ENCODE measurements around the gene RRP7A.
"Not testable (repeated sequence)": the region's sequence is repeated elsewhere in the genome, so short reads cannot be mapped to it uniquely, and the experiment has no call there.

RRP7A gene

DNA sequence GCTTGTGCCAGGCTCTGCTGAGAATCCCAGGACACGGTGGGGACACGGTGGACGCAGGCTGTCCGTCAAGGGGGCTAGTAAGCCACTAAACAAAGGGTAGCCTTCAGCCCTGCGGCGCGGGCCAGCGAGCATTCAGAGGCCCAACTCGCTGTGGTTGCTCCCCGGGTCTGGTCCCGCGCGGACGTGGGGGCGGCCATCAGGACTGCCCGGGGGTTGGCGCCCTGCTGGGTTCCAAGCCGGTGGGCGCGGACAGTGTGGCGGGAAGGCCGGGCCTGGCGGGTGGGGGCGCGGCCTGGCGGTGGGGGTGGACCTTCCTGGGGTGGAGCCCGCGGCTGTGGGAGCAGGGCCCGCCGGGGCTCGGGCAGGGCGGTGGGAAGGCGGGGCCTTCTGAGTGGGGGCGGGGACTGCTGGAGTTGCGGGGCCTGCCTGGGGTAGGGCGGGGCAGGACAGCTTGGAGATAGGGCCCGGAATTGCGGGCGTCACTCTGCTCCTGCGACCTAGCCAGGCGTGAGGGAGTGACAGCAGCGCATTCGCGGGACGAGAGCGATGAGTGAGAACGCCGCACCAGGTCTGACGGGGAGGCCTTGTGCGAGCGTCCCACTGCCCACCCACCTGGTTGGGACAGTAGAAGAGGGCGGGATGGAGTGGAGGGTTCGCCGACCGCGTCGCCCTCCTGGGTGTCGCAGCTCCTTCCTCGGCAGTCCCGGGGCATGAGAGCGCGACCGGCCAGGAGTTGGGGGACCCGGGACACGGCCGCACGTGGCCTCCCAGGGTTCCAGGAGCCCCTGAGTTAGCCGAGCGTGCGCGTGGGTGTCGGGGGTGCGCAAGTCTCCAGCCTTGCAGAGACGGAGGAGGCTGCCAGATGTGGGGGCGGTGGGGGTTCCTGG lies 34.1 kb upstream of the RRP7A start, which contains the start of gene SERHL2:
Gene SERHL2, plus strand, starts transcription at position 482 of the 887 bp plus-strand sequence. Its CDS starts 65 bp downstream, at position 547.
- H3K27me3 ChIP-seq (replicated peaks; ENCODE audit: control insufficient read depth, insufficient read depth, low read length, poor library complexity, severe bottlenecking) = no peaks in the 10 kb centered on the region
- no peaks in the 10 kb centered on the region for H3K36me3 ChIP-seq (ENCODE audit: control insufficient read depth, insufficient read depth, low read length)
- H3K4me3 ChIP-seq (ENCODE audit: insufficient read depth, low read depth, low read length, poor library complexity, severe bottlenecking) = peak within 1 kb of the TSS; percentile 51
- H3K9me3 ChIP-seq (ENCODE audit: control insufficient read depth, low read length) = no peaks in the 10 kb centered on the region
- DNase-seq = peak; percentile 72 to 86 (median 82)
- no peak within 1 kb of the TSS for H3K27ac ChIP-seq (ENCODE audit: insufficient read depth, low read length, poor library complexity, severe bottlenecking)
- peaks cover 6% of the 10 kb centered on the region for H3K4me1 ChIP-seq (ENCODE audit: control insufficient read depth, insufficient read depth, low read length, poor library complexity, severe bottlenecking)

DNA sequence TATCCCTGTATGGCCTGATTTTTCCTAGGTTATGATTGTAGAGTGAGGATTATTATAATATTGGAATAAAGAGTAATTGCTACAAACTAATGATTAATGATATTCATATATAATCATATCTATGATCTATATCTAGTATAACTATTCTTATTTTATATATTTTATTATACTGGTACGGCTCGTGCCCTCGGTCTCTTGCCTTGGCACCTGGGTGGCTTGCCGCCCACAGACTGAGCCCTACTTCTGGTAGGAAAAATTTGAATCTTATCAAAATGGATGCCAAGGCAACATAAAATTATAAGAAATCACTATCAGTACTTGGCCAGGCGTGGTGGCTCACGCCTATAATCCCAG lies 32.7 kb upstream of the RRP7A start:
- H3K27me3 ChIP-seq (replicated peaks; ENCODE audit: control insufficient read depth, insufficient read depth, low read length, poor library complexity, severe bottlenecking); H3K4me3 ChIP-seq (ENCODE audit: insufficient read depth, low read depth, low read length, poor library complexity, severe bottlenecking); H3K9me3 ChIP-seq (ENCODE audit: control insufficient read depth, low read length); H3K4me1 ChIP-seq (ENCODE audit: control insufficient read depth, insufficient read depth, low read length, poor library complexity, severe bottlenecking); DNase-seq; H3K36me3 ChIP-seq (ENCODE audit: control insufficient read depth, insufficient read depth, low read length); H3K27ac ChIP-seq (ENCODE audit: insufficient read depth, low read length, poor library complexity, severe bottlenecking): not testable (repeated sequence)

DNA sequence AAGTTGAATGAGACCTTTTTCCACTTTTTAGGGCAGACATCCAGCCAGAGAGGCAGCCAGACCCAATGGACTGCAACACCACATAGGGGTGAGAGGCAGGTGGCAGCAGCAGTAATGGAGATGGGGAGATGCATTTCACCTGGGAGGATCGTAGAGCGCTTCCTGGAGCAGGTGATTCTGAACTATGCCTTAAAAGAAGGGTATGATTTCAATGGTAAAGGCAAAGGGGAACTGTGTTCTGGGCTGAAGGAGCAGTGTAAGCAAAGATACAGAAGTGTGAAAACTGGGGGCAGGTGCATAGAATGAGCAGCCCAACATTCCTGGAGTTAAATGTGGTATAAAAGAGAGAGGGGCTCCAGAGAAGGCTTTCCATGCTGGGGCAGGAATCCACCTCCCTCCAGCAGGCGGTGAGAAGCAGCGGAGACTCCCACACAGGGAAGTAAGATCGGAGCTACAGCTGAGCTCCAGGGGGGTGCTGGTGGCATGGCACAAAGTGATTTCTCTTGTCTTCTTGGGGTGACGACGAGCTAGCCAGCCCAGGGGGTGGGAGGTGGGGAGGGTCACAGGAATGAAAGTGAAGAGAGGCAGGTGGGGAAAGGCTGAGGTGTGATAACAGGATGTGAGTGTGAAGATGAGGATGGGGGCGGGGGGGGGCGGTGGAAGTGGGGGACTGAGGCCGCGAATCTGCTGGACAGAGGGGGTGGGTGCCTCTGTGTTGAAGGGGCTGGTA lies 29.9 kb upstream of the RRP7A start:
- Histone ChIP-seq H3K36me3 (ENCODE audit: control insufficient read depth, insufficient read depth, low read length) (no peaks in the 10 kb centered on the region), H3K4me1 (ENCODE audit: control insufficient read depth, insufficient read depth, low read length, poor library complexity, severe bottlenecking) (peaks cover 6% of the 10 kb centered on the region), H3K27ac (ENCODE audit: insufficient read depth, low read length, poor library complexity, severe bottlenecking) (no peak overlapping the region), H3K27me3 (replicated peaks; ENCODE audit: control insufficient read depth, insufficient read depth, low read length, poor library complexity, severe bottlenecking) (no peaks in the 10 kb centered on the region), H3K9me3 (ENCODE audit: control insufficient read depth, low read length) (no peaks in the 10 kb centered on the region), H3K4me3 (ENCODE audit: insufficient read depth, low read depth, low read length, poor library complexity, severe bottlenecking) (no peak overlapping the region)
- DNase-seq = no peak

DNA sequence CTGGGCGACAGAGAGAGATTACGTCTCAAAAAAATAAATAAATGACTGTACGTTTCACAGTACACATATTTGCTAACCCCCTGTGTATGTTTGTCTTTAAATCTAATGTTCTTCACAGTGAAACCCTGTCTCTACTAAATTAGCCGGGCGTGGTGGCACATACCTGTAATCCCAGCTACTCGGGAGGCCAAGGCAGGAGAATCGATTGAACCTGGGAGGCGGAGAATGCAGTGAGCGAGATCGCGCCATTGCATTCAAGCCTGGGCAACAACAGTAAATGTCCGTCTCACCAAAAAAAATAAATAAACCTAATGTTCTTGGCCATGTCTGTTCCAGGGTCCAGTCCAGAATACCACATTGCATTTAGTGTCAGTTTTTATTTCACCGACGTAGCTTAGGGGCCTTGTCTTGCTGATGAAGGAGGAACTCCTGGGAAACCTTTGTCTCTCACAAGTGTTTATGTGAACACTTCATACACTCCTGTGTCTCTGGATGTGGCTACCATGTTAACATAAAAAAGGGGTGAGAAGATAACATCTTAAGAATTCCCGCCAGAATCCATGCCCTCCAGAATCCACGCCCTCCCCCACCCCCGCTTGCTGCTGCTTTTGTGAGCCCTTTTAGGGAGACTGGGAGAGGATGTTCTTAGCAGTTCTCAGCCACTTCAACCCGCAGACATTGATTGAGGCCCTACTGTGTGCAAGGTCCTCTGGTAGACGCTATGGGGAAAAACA lies 29.2 kb upstream of the RRP7A start:
- H3K36me3 ChIP-seq (ENCODE audit: control insufficient read depth, insufficient read depth, low read length) = no peaks in the 10 kb centered on the region
- no peaks in the 10 kb centered on the region for H3K4me1 ChIP-seq (ENCODE audit: control insufficient read depth, insufficient read depth, low read length, poor library complexity, severe bottlenecking)
- no peaks in the 10 kb centered on the region for H3K27me3 ChIP-seq (replicated peaks; ENCODE audit: control insufficient read depth, insufficient read depth, low read length, poor library complexity, severe bottlenecking)
- H3K9me3 ChIP-seq (ENCODE audit: control insufficient read depth, low read length) = no peaks in the 10 kb centered on the region
- no peak overlapping the region for H3K27ac ChIP-seq (ENCODE audit: insufficient read depth, low read length, poor library complexity, severe bottlenecking)
- DNase-seq = no peak
- no peak overlapping the region for H3K4me3 ChIP-seq (ENCODE audit: insufficient read depth, low read depth, low read length, poor library complexity, severe bottlenecking)

DNA sequence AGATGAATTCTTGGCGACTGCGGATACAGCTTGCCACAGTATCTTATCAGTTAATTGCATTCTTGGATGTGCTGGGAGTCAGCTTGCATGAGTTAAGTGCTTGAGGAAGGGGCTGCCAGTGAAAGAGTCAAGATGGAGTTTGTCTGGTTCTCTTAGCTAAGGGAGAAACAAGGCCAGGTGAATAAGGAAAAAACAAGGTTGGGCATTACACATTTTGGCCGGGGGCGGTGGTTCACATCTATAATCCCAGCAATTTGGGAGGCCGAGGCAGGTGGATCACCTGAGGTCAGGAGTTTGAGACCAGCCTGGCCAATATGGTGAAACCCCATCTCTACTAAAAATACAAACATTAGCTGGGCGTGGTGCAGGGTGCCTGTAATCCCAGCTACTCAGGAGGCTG lies 28.5 kb upstream of the RRP7A start:
- H3K4me1 ChIP-seq (ENCODE audit: control insufficient read depth, insufficient read depth, low read length, poor library complexity, severe bottlenecking); H3K27me3 ChIP-seq (replicated peaks; ENCODE audit: control insufficient read depth, insufficient read depth, low read length, poor library complexity, severe bottlenecking); H3K9me3 ChIP-seq (ENCODE audit: control insufficient read depth, low read length); DNase-seq; H3K27ac ChIP-seq (ENCODE audit: insufficient read depth, low read length, poor library complexity, severe bottlenecking); H3K36me3 ChIP-seq (ENCODE audit: control insufficient read depth, insufficient read depth, low read length); H3K4me3 ChIP-seq (ENCODE audit: insufficient read depth, low read depth, low read length, poor library complexity, severe bottlenecking): not testable (repeated sequence)

DNA sequence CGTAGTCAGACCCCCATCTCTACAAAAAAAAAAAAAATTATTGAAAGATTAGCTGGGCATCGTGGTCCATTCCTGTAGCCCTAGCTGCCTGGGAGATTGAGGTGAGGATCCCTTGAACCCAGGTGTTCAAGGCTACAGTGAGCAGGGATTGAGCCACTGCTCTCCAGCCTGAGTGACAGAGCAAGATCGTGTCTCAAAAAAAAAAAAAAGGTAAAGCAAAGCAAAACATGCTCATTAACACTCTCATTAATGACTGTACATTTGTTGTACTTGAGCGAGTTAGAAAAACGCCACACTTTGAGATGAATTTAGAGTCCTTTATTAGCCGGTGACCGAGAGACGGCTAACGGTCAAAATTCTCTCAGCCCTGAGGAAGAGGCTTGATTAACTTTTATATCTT lies 28.0 kb upstream of the RRP7A start:
- Histone ChIP-seq H3K4me1 (ENCODE audit: control insufficient read depth, insufficient read depth, low read length, poor library complexity, severe bottlenecking) (no peaks in the 10 kb centered on the region), H3K27ac (ENCODE audit: insufficient read depth, low read length, poor library complexity, severe bottlenecking) (no peak overlapping the region), H3K27me3 (replicated peaks; ENCODE audit: control insufficient read depth, insufficient read depth, low read length, poor library complexity, severe bottlenecking) (no peaks in the 10 kb centered on the region), H3K36me3 (ENCODE audit: control insufficient read depth, insufficient read depth, low read length) (no peaks in the 10 kb centered on the region), H3K9me3 (ENCODE audit: control insufficient read depth, low read length) (no peaks in the 10 kb centered on the region), H3K4me3 (ENCODE audit: insufficient read depth, low read depth, low read length, poor library complexity, severe bottlenecking) (no peak overlapping the region)
- no peak for DNase-seq

DNA sequence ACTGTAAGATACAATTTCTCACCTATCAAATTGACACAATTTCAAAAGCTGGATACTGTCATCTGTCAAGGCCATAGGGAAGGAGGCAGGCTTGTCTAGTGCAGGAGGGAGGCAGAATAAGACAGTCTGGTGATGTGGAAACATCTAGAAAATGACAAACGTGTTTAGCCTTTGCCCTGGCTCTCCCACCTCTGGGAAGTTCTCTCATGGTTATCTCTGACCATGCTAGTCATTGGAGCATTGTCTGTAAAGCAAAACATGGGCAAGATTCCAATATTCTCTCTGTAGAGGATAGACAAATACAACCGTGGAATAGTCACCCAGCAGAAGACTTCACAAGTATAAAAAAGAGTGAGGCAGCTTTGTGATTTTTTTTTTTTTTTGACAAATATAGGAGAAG lies 25.1 kb upstream of the RRP7A start:
- no peak for DNase-seq
- H3K4me1 ChIP-seq (ENCODE audit: control insufficient read depth, insufficient read depth, low read length, poor library complexity, severe bottlenecking) = no peaks in the 10 kb centered on the region
- no peaks in the 10 kb centered on the region for H3K36me3 ChIP-seq (ENCODE audit: control insufficient read depth, insufficient read depth, low read length)
- H3K27ac ChIP-seq (ENCODE audit: insufficient read depth, low read length, poor library complexity, severe bottlenecking) = no peak overlapping the region
- H3K4me3 ChIP-seq (ENCODE audit: insufficient read depth, low read depth, low read length, poor library complexity, severe bottlenecking) = no peak overlapping the region
- no peaks in the 10 kb centered on the region for H3K9me3 ChIP-seq (ENCODE audit: control insufficient read depth, low read length)
- no peaks in the 10 kb centered on the region for H3K27me3 ChIP-seq (replicated peaks; ENCODE audit: control insufficient read depth, insufficient read depth, low read length, poor library complexity, severe bottlenecking)

DNA sequence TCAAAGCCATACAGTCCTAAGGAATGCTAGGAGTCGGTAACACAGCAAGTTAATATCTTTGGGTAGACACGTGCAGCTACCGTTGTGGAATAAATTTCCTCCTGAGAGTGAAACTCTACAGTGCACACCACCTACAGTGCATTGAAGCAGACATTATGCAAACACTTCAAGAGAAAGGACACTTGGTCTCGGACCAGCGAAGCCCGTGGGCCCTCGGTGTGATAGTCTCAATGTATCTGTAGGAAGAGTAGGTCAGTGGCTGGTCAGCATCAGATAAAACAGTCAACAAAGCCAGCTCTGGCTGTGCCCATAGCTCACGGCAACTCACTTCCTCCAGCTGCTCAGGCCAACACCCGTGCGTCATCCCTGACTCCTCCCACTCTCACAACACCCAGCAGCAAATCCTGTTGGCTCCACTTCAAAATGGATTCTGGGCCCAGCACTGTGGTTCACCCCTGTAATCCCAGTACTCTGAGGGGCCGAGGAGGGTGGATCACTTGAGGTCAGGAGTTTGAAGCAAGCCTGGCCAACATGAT lies 19.7 kb upstream of the RRP7A start:
- H3K4me3 ChIP-seq (ENCODE audit: insufficient read depth, low read depth, low read length, poor library complexity, severe bottlenecking); H3K27me3 ChIP-seq (replicated peaks; ENCODE audit: control insufficient read depth, insufficient read depth, low read length, poor library complexity, severe bottlenecking); H3K9me3 ChIP-seq (ENCODE audit: control insufficient read depth, low read length); H3K4me1 ChIP-seq (ENCODE audit: control insufficient read depth, insufficient read depth, low read length, poor library complexity, severe bottlenecking); H3K36me3 ChIP-seq (ENCODE audit: control insufficient read depth, insufficient read depth, low read length); DNase-seq; H3K27ac ChIP-seq (ENCODE audit: insufficient read depth, low read length, poor library complexity, severe bottlenecking): not testable (repeated sequence)

DNA sequence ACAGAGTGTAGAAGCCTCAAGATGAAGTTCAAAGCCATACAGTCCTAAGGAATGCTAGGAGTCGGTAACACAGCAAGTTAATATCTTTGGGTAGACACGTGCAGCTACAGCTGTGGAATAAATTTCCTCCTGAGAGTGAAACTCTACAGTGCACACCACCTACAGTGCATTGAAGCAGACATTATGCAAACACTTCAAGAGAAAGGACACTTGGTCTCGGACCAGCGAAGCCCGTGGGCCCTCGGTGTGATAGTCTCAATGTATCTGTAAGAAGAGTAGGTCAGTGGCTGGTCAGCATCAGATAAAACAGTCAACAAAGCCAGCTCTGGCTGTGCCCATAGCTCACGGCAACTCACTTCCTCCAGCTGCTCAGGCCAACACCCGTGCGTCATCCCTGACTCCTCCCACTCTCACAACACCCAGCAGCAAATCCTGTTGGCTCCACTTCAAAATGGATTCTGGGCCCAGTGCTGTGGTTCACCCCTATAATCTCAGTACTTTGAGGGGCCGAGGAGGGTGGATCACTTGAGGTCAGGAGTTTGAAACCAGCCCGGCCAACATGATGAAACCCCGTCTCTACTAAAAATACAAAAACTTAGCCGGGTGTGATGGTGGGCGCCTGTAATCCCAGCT lies 17.7 kb upstream of the RRP7A start:
- not testable (repeated sequence) for H3K27me3 ChIP-seq (replicated peaks; ENCODE audit: control insufficient read depth, insufficient read depth, low read length, poor library complexity, severe bottlenecking); H3K36me3 ChIP-seq (ENCODE audit: control insufficient read depth, insufficient read depth, low read length); H3K4me3 ChIP-seq (ENCODE audit: insufficient read depth, low read depth, low read length, poor library complexity, severe bottlenecking); H3K9me3 ChIP-seq (ENCODE audit: control insufficient read depth, low read length); DNase-seq; H3K4me1 ChIP-seq (ENCODE audit: control insufficient read depth, insufficient read depth, low read length, poor library complexity, severe bottlenecking); H3K27ac ChIP-seq (ENCODE audit: insufficient read depth, low read length, poor library complexity, severe bottlenecking)
